ENCODE results near the gene ENO2.

ENO2 gene

GRCh38 chr12:6928022-6928702 is 13.8 kb downstream of the ENO2 start:
- Histone ChIP-seq H3K4me3 (ENCODE audit: low read depth, low read length) (peak overlapping the region; percentile 89), H3K4me1 (ENCODE audit: control insufficient read depth, insufficient read depth, low read length) (peaks cover 37% of the 10 kb centered on the region), H3K36me3 (ENCODE audit: control insufficient read depth, insufficient read depth, low read length) (peaks cover 11% of the 10 kb centered on the region; the same call in 1 of the 2 replicates), H3K9ac (ENCODE audit: low read length) (peak overlapping the region; percentile 84), H3K27ac (ENCODE audit: low read depth, low read length) (peak overlapping the region; percentile 62; the same call in 1 of the 2 replicates), H3K9me3 (ENCODE audit: control insufficient read depth, insufficient read depth, low read depth, low read length) (no peaks in the 10 kb centered on the region), H3K27me3 (ENCODE audit: control insufficient read depth, insufficient read depth, low read length) (no peaks in the 10 kb centered on the region)

GRCh38 chr12:6928703-6929407 is 14.5 kb downstream of the ENO2 start:
- H3K9ac ChIP-seq (ENCODE audit: low read length) = peak overlapping the region; percentile 84
- peak overlapping the region; percentile 62; the same call in 1 of the 2 replicates for H3K27ac ChIP-seq (ENCODE audit: low read depth, low read length)
- peaks cover 37% of the 10 kb centered on the region for H3K4me1 ChIP-seq (ENCODE audit: control insufficient read depth, insufficient read depth, low read length)
- no peaks in the 10 kb centered on the region for H3K27me3 ChIP-seq (ENCODE audit: control insufficient read depth, insufficient read depth, low read length)
- no peaks in the 10 kb centered on the region for H3K9me3 ChIP-seq (ENCODE audit: control insufficient read depth, insufficient read depth, low read depth, low read length)
- peaks cover 12% of the 10 kb centered on the region for H3K36me3 ChIP-seq (ENCODE audit: control insufficient read depth, insufficient read depth, low read length)
- H3K4me3 ChIP-seq (ENCODE audit: low read depth, low read length) = peak overlapping the region; percentile 89

- H3K27me3 ChIP-seq (ENCODE audit: control insufficient read depth, insufficient read depth, low read length) = no peaks in the 10 kb centered on the region
- H3K27ac ChIP-seq (ENCODE audit: low read depth, low read length) = no peak overlapping the region
- H3K9me3 ChIP-seq (ENCODE audit: control insufficient read depth, insufficient read depth, low read depth, low read length) = no peaks in the 10 kb centered on the region
- H3K4me3 ChIP-seq (ENCODE audit: low read depth, low read length) = peak overlapping the region; percentile 89
- H3K9ac ChIP-seq (ENCODE audit: low read length) = peak overlapping the region; percentile 84
- H3K4me1 ChIP-seq (ENCODE audit: control insufficient read depth, insufficient read depth, low read length) = peaks cover 33% of the 10 kb centered on the region
- H3K36me3 ChIP-seq (ENCODE audit: control insufficient read depth, insufficient read depth, low read length) = peaks cover 21% of the 10 kb centered on the region
Observed at GRCh38 chr12:6929466-6930452, 15.4 kb downstream of the ENO2 start.

GRCh38 chr12:6932766-6933165 is 18.4 kb downstream of the ENO2 start:
- H3K9me3 ChIP-seq (ENCODE audit: control insufficient read depth, insufficient read depth, low read depth, low read length) = no peaks in the 10 kb centered on the region
- H3K27ac ChIP-seq (ENCODE audit: low read depth, low read length) = no peak overlapping the region
- no peak overlapping the region for H3K9ac ChIP-seq (ENCODE audit: low read length)
- no peaks in the 10 kb centered on the region for H3K27me3 ChIP-seq (ENCODE audit: control insufficient read depth, insufficient read depth, low read length)
- peaks cover 36% of the 10 kb centered on the region for H3K36me3 ChIP-seq (ENCODE audit: control insufficient read depth, insufficient read depth, low read length)
- peaks cover 21% of the 10 kb centered on the region for H3K4me1 ChIP-seq (ENCODE audit: control insufficient read depth, insufficient read depth, low read length)
- H3K4me3 ChIP-seq (ENCODE audit: low read depth, low read length) = no peak overlapping the region

GRCh38 chr12:6934110-6934509 is 19.7 kb downstream of the ENO2 start:
- Histone ChIP-seq H3K9ac (ENCODE audit: low read length) (no peak overlapping the region), H3K36me3 (ENCODE audit: control insufficient read depth, insufficient read depth, low read length) (peaks cover 39% of the 10 kb centered on the region), H3K4me3 (ENCODE audit: low read depth, low read length) (no peak overlapping the region), H3K4me1 (ENCODE audit: control insufficient read depth, insufficient read depth, low read length) (peaks cover 26% of the 10 kb centered on the region), H3K9me3 (ENCODE audit: control insufficient read depth, insufficient read depth, low read depth, low read length) (no peaks in the 10 kb centered on the region), H3K27ac (ENCODE audit: low read depth, low read length) (no peak overlapping the region), H3K27me3 (ENCODE audit: control insufficient read depth, insufficient read depth, low read length) (no peaks in the 10 kb centered on the region)

- Histone ChIP-seq H3K4me3 (ENCODE audit: low read depth, low read length) (no peak overlapping the region), H3K36me3 (ENCODE audit: control insufficient read depth, insufficient read depth, low read length) (peaks cover 49% of the 10 kb centered on the region), H3K27ac (ENCODE audit: low read depth, low read length) (no peak overlapping the region), H3K9me3 (ENCODE audit: control insufficient read depth, insufficient read depth, low read depth, low read length) (no peaks in the 10 kb centered on the region), H3K4me1 (ENCODE audit: control insufficient read depth, insufficient read depth, low read length) (peaks cover 13% of the 10 kb centered on the region), H3K9ac (ENCODE audit: low read length) (no peak overlapping the region), H3K27me3 (ENCODE audit: control insufficient read depth, insufficient read depth, low read length) (no peaks in the 10 kb centered on the region)
Observed at GRCh38 chr12:6935371-6936193, 21.2 kb downstream of the ENO2 start.

GRCh38 chr12:6936194-6936635 is 21.8 kb downstream of the ENO2 start:
- no peak overlapping the region for H3K4me3 ChIP-seq (ENCODE audit: low read depth, low read length)
- H3K4me1 ChIP-seq (ENCODE audit: control insufficient read depth, insufficient read depth, low read length) = peaks cover 10% of the 10 kb centered on the region
- H3K27ac ChIP-seq (ENCODE audit: low read depth, low read length) = no peak overlapping the region
- H3K9me3 ChIP-seq (ENCODE audit: control insufficient read depth, insufficient read depth, low read depth, low read length) = no peaks in the 10 kb centered on the region
- H3K36me3 ChIP-seq (ENCODE audit: control insufficient read depth, insufficient read depth, low read length) = peaks cover 55% of the 10 kb centered on the region
- no peaks in the 10 kb centered on the region for H3K27me3 ChIP-seq (ENCODE audit: control insufficient read depth, insufficient read depth, low read length)
- H3K9ac ChIP-seq (ENCODE audit: low read length) = peak overlapping the region; percentile 22

GRCh38 chr12:6936636-6937480 is 22.5 kb downstream of the ENO2 start:
- Histone ChIP-seq H3K36me3 (ENCODE audit: control insufficient read depth, insufficient read depth, low read length) (peaks cover 62% of the 10 kb centered on the region), H3K9me3 (ENCODE audit: control insufficient read depth, insufficient read depth, low read depth, low read length) (no peaks in the 10 kb centered on the region), H3K27ac (ENCODE audit: low read depth, low read length) (peak overlapping the region; percentile 91), H3K27me3 (ENCODE audit: control insufficient read depth, insufficient read depth, low read length) (no peaks in the 10 kb centered on the region), H3K4me3 (ENCODE audit: low read depth, low read length) (peak overlapping the region; percentile 71), H3K4me1 (ENCODE audit: control insufficient read depth, insufficient read depth, low read length) (peaks cover 10% of the 10 kb centered on the region), H3K9ac (ENCODE audit: low read length) (peak overlapping the region; percentile 99)

GRCh38 chr12:6937481-6938352 is 23.3 kb downstream of the ENO2 start:
- no peaks in the 10 kb centered on the region for H3K27me3 ChIP-seq (ENCODE audit: control insufficient read depth, insufficient read depth, low read length)
- H3K4me3 ChIP-seq (ENCODE audit: low read depth, low read length) = peak overlapping the region; percentile 71
- H3K9ac ChIP-seq (ENCODE audit: low read length) = peak overlapping the region; percentile 99
- peaks cover 11% of the 10 kb centered on the region for H3K4me1 ChIP-seq (ENCODE audit: control insufficient read depth, insufficient read depth, low read length)
- peak overlapping the region; percentile 91 for H3K27ac ChIP-seq (ENCODE audit: low read depth, low read length)
- H3K36me3 ChIP-seq (ENCODE audit: control insufficient read depth, insufficient read depth, low read length) = peaks cover 57% of the 10 kb centered on the region
- no peaks in the 10 kb centered on the region for H3K9me3 ChIP-seq (ENCODE audit: control insufficient read depth, insufficient read depth, low read depth, low read length)
